K562 (cell line): Measurements from ENCODE around the gene TRIM38. TPM values are rescaled to one million over a fixed set of nuclear protein-coding genes. Genes with fewer than 3 reads are reported as not detected.

Source experiments
- CAMTA2 ChIP-seq: fragments of 250-450 bp; sonication (Bioruptor Pico); conservative IDR thresholded peaks from 2 replicates; pipeline ENCODE4 v1.5.1; 2022
- CBX5 ChIP-seq: IDR thresholded peaks from 2 replicates; pipeline ENCODE4 v1.6.1; 2014; ENCODE audit warnings: low read depth, borderline replicate concordance
- CREB3 ChIP-seq: fragments of 450-650 bp; conservative IDR thresholded peaks from 2 replicates; pipeline ENCODE4 v1.6.1; 2016; ENCODE audit warnings: missing genetic modification characterization, low read depth, mild to moderate bottlenecking, missing compliant biosample characterization, moderate library complexity
- DDX20 ChIP-seq: fragments of 450-650 bp; IDR thresholded peaks from 2 replicates; pipeline ENCODE4 v1.6.1; 2016; ENCODE audit warnings: missing genetic modification characterization, low read depth, mild to moderate bottlenecking, missing compliant biosample characterization, moderate library complexity
- ELF4 ChIP-seq: fragments of 450-650 bp; formaldehyde crosslinking; IDR thresholded peaks from 2 replicates; pipeline ENCODE4 v1.4.0; 2022; ENCODE audit warnings: missing genetic modification characterization
- FOXJ2 ChIP-seq: fragments of 200-800 bp; sonication (Bioruptor generic); IDR thresholded peaks from 2 replicates; pipeline ENCODE4 v1.6.1; 2016; ENCODE audit warnings: missing genetic modification characterization, missing compliant biosample characterization
- GATA2 ChIP-seq: sonication (generic); formaldehyde crosslinking; IDR thresholded peaks from 2 replicates; pipeline ENCODE4 v1.4.0; 2020; ENCODE audit warnings: mild to moderate bottlenecking, missing genetic modification reagents
- GATAD2B ChIP-seq: fragments of 450-650 bp; IDR thresholded peaks from 2 replicates; pipeline ENCODE4 v1.6.1; 2017; ENCODE audit warnings: mild to moderate bottlenecking, borderline replicate concordance
- MYNN ChIP-seq, 2 experiments: sonication (generic); formaldehyde crosslinking in 1 of 2; IDR thresholded peaks; 2 replicates each; pipeline versions ENCODE4 v1.5.0 to v1.6.1; 2016 to 2020; ENCODE audit warnings: antibody characterized with exemption in 1 of 2, missing genetic modification reagents in 1 of 2
- NFIC ChIP-seq: fragments of 450-650 bp; IDR thresholded peaks from 2 replicates; pipeline ENCODE4 v1.6.1; 2017; ENCODE audit warnings: mild to moderate bottlenecking, inconsistent platforms
- RERE ChIP-seq: sonication (generic); formaldehyde crosslinking; IDR thresholded peaks from 2 replicates; pipeline ENCODE4 v1.8.0; 2023; ENCODE audit warnings: missing genetic modification reagents, mild to moderate bottlenecking, borderline replicate concordance
- SMAD1 ChIP-seq: fragments of 150-350 bp; IDR thresholded peaks from 2 replicates; pipeline ENCODE4 v1.6.1; 2014; ENCODE audit warnings: low read length, low read depth; ENCODE audit not compliant: partially characterized antibody
- TEAD2 ChIP-seq: fragments of 450-650 bp; IDR thresholded peaks from 2 replicates; pipeline ENCODE4 v1.6.1; 2016; ENCODE audit warnings: missing genetic modification characterization, control low read depth, missing compliant biosample characterization
- TEAD4 ChIP-seq, 2 experiments: sonication (generic) in 1 of 2; formaldehyde crosslinking in 1 of 2; IDR thresholded peaks; 2 replicates each; pipeline versions ENCODE4 v1.6.1 to v1.8.0; 2012 to 2022; ENCODE audit warnings: borderline replicate concordance in 1 of 2, inconsistent platforms in 1 of 2, low read length in 1 of 2, mild to moderate bottlenecking in 1 of 2, missing genetic modification reagents in 1 of 2
- ZBTB11 ChIP-seq, 3 experiments: fragments of 200-800 bp in 1 of 3; fragments of 250-450 bp in 1 of 3; fragments of 450-650 bp in 1 of 3; sonication (Bioruptor Pico) in 1 of 3; sonication (Bioruptor generic) in 1 of 3; formaldehyde crosslinking in 1 of 3; IDR thresholded peaks; 2 replicates each; pipeline versions ENCODE4 v1.6.1 to v1.8.0; 2016 to 2022; ENCODE audit warnings: mild to moderate bottlenecking in 2 of 3, missing genetic modification characterization in 2 of 3, missing compliant biosample characterization in 1 of 3, moderate library complexity in 1 of 3
- ZNF41 ChIP-seq: fragments of 250-450 bp; sonication (Bioruptor Pico); conservative IDR thresholded peaks from 2 replicates; pipeline ENCODE4 v1.4.0; 2020; ENCODE audit warnings: mild to moderate bottlenecking
- ZNF764 ChIP-seq: fragments of 250-450 bp; sonication (Bioruptor Pico); IDR thresholded peaks from 2 replicates; pipeline ENCODE4 v1.4.0; 2020; ENCODE audit warnings: low read depth, mild to moderate bottlenecking, moderate library complexity
- polyA plus RNA-seq, 8 experiments: library from polyadenylated mRNA; depleted of rRNA in 4 of 8; stranded (reverse) in 5 of 8; unstranded in 3 of 8; fragments of >200 nt; fragmentation: Nextera tagmentation in 2 of 8; fragmentation: Illumina TruSeq in 1 of 8; extraction: Ambion mirVana in 2 of 8; extraction: Trizol in 1 of 8; gene quantifications; 2 replicates each; pipeline versions ENCODE4 v1.2.1 to v1.2.3, GENCODE V29; 2011 to 2014; ENCODE audit warnings: inconsistent platforms in 1 of 8, missing spikeins in 1 of 8
- total RNA-seq, 7 experiments: library from RNA; depleted of rRNA in 6 of 7; stranded (reverse); fragments of >200 nt in 6 of 7; fragmentation: Illumina TruSeq in 2 of 7; extraction: Trizol in 2 of 7; gene quantifications; 2 replicates each; pipeline versions ENCODE4 v1.2.1 to v1.2.3, GENCODE V29; 2011 to 2021; ENCODE audit warnings: low replicate concordance in 1 of 7

TRIM38 gene
- total and polyA plus RNA-seq, 9 of the 15 experiments (the other 6 are each of a cell fraction or from before 2014, with no cell fraction given) = 1.7 to 6.7 (median 6.3) TPM

DNA sequence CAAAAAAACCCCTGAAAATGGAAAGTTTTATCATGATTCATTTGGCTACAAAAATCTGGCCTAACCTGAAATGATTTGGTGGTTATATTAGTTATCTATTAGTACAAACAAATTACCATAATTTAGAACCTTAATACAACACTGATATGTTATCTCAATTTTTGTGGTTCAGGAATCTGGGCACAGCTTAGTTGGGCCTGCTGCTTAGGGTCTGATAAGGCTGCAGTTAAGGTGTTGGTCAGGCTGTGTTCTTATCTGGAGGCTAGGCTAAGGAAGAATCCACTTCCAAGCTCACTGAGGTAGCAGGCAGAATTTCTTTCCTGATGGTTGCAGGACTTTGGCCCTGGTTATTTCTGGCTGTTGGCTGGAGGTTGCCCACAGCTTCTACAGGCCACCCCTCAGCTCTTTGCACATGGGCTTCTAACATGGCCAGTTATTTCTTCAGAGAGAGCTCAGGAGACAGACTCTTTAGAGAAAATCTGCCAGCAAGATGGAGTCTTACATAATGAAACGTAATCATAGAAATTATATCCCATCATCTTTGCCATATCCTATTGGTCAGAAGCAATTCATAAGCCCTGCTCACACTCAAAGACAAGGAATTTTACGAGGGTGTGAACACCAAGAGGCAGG lies 11.4 kb downstream of the TRIM38 start (continued):
- TF ChIP-seq CREB3 (tag) (0 out of 2 replicates have a peak, but pooled peaks have one; percentile 48), MYNN (IDR thresholded peaks at IDR 0.05) (no peak), MYNN (CRISPR knock-in tag; IDR thresholded peaks at IDR 0.05) (no peak), CAMTA2 (CRISPR knock-in tag) (no peak), GATAD2B (peak; percentile 29; the same call in 1 of the 2 replicates), NFIC (peak; percentile 77), FOXJ2 (tag) (peak; percentile 58; the same call in 1 of the 2 replicates), TEAD4 (IDR thresholded peaks at IDR 0.05; ENCODE audit: low read length) (peak; percentile 97), TEAD4 (CRISPR knock-in tag; IDR thresholded peaks at IDR 0.05; ENCODE audit: borderline replicate concordance) (no peak), CBX5 (no peak), ZNF764 (no peak), SMAD1 (peak; percentile 28), GATA2 (peak; percentile 77), DDX20 (tag) (0 out of 2 replicates have a peak, but pooled peaks have one; percentile 19), TEAD2 (tag) (no peak), ZBTB11 (CRISPR knock-in tag; IDR thresholded peaks at IDR 0.05) (peak in 1 of 3 experiments; percentile 67; a peak in 1 of 6 replicates), ELF4 (CRISPR knock-in tag) (peak; percentile 65; the same call in 1 of the 2 replicates), RERE (peak; percentile 46; the same call in 1 of the 2 replicates), ZNF41 (CRISPR knock-in tag) (no peak)
